HepG2 (cell line): ENCODE measurements around the gene PITHD1. TPM values are rescaled to one million over a fixed set of nuclear protein-coding genes. Genes with fewer than 3 reads are reported as not detected.

ENCODE experiments used
- ATF6 ChIP-seq: sonication (generic); formaldehyde crosslinking; conservative IDR thresholded peaks from 2 replicates; pipeline ENCODE4 v1.4.0; 2020; ENCODE audit warnings: missing genetic modification reagents
- CHD2 ChIP-seq: IDR thresholded peaks from 2 replicates; pipeline ENCODE4 v1.6.1; 2011; ENCODE audit warnings: low read depth, low read length, improper control_type of control experiment
- CSRNP2 ChIP-seq: sonication (generic); formaldehyde crosslinking; conservative IDR thresholded peaks from 2 replicates; pipeline ENCODE4 v1.8.0; 2022; ENCODE audit warnings: low read depth, missing genetic modification reagents
- IKZF1 ChIP-seq: fragments of 450-650 bp; IDR thresholded peaks from 2 replicates; pipeline ENCODE4 v1.7.1; 2016
- IRX3 ChIP-seq: sonication (generic); formaldehyde crosslinking; IDR thresholded peaks from 2 replicates; pipeline ENCODE4 v1.8.1; 2023; ENCODE audit warnings: mild to moderate bottlenecking, low read depth, missing genetic modification reagents, borderline replicate concordance
- RBFOX2 ChIP-seq: fragments of 200-400 bp; formaldehyde crosslinking; IDR thresholded peaks from 2 replicates; pipeline ENCODE4 v1.6.1; 2017; ENCODE audit warnings: low read depth, mild to moderate bottlenecking, low read length
- SRF ChIP-seq: IDR thresholded peaks from 2 replicates; pipeline ENCODE4 v1.6.1; 2011; ENCODE audit warnings: mild to moderate bottlenecking, low read depth, low read length, moderate library complexity
- SYNCRIP ChIP-seq: fragments of 200-400 bp; formaldehyde crosslinking; IDR thresholded peaks from 2 replicates; pipeline ENCODE4 v1.6.1; 2018; ENCODE audit warnings: mild to moderate bottlenecking, low read depth, low read length; ENCODE audit not compliant: insufficient read depth
- ZNF207 ChIP-seq: fragments of 450-650 bp; IDR thresholded peaks from 2 replicates; pipeline ENCODE4 v1.6.1; 2016; ENCODE audit warnings: antibody characterized with exemption, borderline replicate concordance
- ZNF281 ChIP-seq: sonication (generic); formaldehyde crosslinking; IDR thresholded peaks from 2 replicates; pipeline ENCODE4 v1.4.0; 2020; ENCODE audit warnings: missing genetic modification reagents, borderline replicate concordance
- ZNF430 ChIP-seq: sonication (generic); formaldehyde crosslinking; IDR thresholded peaks from 2 replicates; pipeline ENCODE4 v1.9.0; 2021; ENCODE audit warnings: mild to moderate bottlenecking, missing genetic modification reagents
- polyA plus RNA-seq, 8 experiments: library from polyadenylated mRNA; depleted of rRNA in 3 of 8; stranded (reverse) in 7 of 8; unstranded in 1 of 8; fragments of >200 nt; fragmentation: Illumina TruSeq in 4 of 8; extraction: Trizol in 4 of 8; gene quantifications; 2 replicates each; pipeline versions ENCODE4 v1.2.1 to v1.2.3, GENCODE V29; 2011 to 2016; ENCODE audit warnings: low read depth in 4 of 8, missing spikeins in 1 of 8, mixed read lengths in 1 of 8; ENCODE audit not compliant: insufficient read depth in 1 of 8
- total RNA-seq, 5 experiments: library from RNA; depleted of rRNA; stranded (reverse); fragments of >200 nt; fragmentation: Illumina TruSeq; extraction: Trizol; gene quantifications; 2 replicates each; pipeline ENCODE4 v1.2.3, GENCODE V29; 2016; ENCODE audit warnings: low read depth in 1 of 5
- TF ChIP-seq, protein P1 (sequence below): sonication (generic); formaldehyde crosslinking; IDR thresholded peaks from 2 replicates; pipeline ENCODE4 v1.5.0; 2020; ENCODE audit warnings: mild to moderate bottlenecking, missing genetic modification reagents
- TF ChIP-seq, protein P2 (sequence below): sonication (generic); formaldehyde crosslinking; IDR thresholded peaks from 2 replicates; pipeline ENCODE4 v1.4.0; 2020; ENCODE audit warnings: missing genetic modification reagents, borderline replicate concordance
- TF ChIP-seq, protein P3 (sequence below): IDR thresholded peaks from 2 replicates; pipeline ENCODE4 v1.6.1; 2012; ENCODE audit warnings: inconsistent platforms
- TF ChIP-seq, protein P4 (sequence below): sonication (generic); formaldehyde crosslinking; IDR thresholded peaks from 2 replicates; pipeline ENCODE4 v1.4.0; 2020; ENCODE audit warnings: missing genetic modification reagents, low read depth, mild to moderate bottlenecking, borderline replicate concordance

The PITHD1 gene
- total and polyA plus RNA-seq, 2 of the 13 experiments (the other 11 are each of a cell fraction or from before 2014, with no cell fraction given) = 28.0 to 37.3 TPM

DNA sequence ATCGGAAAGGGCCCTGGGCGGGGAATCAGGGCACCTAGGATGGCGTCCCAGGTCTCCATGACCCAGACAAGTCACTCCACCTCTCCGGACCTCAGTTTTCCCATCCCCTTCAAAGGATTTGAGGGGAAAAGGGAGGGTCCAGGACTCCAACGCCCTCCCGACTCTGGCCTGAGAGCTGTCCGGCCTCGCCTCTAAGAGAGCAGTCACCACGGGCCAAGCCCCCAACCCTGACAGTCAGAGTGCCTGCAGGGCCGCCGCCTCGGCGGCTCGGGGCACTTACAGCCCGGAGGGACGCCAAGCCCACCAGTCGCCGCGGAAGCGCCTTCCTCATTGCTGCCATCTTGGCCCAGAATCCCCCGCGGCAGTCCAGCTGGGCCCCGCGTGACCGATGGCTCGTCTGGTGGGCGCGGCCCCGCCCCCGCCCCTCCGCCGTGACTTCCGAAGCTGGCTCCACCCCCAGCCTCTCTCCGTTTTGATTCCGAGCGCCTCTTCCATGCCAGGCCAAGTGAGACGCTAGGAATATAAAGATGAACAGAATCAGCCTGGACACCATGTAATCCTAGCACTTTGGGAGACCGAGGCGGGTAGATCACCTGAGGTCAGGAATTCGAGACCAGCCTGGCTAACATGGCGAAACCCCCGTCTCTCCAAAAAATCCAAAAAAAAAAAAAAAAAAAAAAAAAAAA is 47.0 kb downstream of the PITHD1 start, which contains the start of gene HMGCL (continued):
- TF ChIP-seq ZNF281 (CRISPR knock-in tag) (peak; percentile 21; the same call in 1 of the 2 replicates), CHD2 (no peak), IRX3 (CRISPR knock-in tag) (peak; percentile 71; the same call in 1 of the 2 replicates), ZNF207 (no peak), ZNF430 (CRISPR knock-in tag) (no peak), SRF (no peak), CSRNP2 (CRISPR knock-in tag) (no peak), SYNCRIP (no peak), RBFOX2 (peak; percentile 97), IKZF1 (no peak), ATF6 (CRISPR knock-in tag) (no peak; the same call in 1 of the 2 replicates)
- TF ChIP-seq, protein P1, sequence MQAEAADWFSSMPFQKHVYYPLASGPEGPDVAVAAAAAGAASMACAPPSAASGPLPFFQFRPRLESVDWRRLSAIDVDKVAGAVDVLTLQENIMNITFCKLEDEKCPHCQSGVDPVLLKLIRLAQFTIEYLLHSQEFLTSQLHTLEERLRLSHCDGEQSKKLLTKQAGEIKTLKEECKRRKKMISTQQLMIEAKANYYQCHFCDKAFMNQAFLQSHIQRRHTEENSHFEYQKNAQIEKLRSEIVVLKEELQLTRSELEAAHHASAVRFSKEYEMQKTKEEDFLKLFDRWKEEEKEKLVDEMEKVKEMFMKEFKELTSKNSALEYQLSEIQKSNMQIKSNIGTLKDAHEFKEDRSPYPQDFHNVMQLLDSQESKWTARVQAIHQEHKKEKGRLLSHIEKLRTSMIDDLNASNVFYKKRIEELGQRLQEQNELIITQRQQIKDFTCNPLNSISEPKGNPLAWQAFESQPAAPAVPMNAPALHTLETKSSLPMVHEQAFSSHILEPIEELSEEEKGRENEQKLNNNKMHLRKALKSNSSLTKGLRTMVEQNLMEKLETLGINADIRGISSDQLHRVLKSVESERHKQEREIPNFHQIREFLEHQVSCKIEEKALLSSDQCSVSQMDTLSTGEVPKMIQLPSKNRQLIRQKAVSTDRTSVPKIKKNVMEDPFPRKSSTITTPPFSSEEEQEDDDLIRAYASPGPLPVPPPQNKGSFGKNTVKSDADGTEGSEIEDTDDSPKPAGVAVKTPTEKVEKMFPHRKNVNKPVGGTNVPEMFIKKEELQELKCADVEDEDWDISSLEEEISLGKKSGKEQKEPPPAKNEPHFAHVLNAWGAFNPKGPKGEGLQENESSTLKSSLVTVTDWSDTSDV (CRISPR knock-in tag) = 0 out of 2 replicates have a peak, but pooled peaks have one; percentile 39
- TF ChIP-seq, protein P2, sequence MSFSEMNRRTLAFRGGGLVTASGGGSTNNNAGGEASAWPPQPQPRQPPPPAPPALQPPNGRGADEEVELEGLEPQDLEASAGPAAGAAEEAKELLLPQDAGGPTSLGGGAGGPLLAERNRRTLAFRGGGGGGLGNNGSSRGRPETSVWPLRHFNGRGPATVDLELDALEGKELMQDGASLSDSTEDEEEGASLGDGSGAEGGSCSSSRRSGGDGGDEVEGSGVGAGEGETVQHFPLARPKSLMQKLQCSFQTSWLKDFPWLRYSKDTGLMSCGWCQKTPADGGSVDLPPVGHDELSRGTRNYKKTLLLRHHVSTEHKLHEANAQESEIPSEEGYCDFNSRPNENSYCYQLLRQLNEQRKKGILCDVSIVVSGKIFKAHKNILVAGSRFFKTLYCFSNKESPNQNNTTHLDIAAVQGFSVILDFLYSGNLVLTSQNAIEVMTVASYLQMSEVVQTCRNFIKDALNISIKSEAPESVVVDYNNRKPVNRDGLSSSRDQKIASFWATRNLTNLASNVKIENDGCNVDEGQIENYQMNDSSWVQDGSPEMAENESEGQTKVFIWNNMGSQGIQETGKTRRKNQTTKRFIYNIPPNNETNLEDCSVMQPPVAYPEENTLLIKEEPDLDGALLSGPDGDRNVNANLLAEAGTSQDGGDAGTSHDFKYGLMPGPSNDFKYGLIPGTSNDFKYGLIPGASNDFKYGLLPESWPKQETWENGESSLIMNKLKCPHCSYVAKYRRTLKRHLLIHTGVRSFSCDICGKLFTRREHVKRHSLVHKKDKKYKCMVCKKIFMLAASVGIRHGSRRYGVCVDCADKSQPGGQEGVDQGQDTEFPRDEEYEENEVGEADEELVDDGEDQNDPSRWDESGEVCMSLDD (CRISPR knock-in tag) = 0 out of 2 replicates have a peak, but pooled peaks have one; percentile 38
- TF ChIP-seq, protein P3, sequence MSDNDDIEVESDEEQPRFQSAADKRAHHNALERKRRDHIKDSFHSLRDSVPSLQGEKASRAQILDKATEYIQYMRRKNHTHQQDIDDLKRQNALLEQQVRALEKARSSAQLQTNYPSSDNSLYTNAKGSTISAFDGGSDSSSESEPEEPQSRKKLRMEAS = peak; percentile 61
- TF ChIP-seq, protein P4, sequence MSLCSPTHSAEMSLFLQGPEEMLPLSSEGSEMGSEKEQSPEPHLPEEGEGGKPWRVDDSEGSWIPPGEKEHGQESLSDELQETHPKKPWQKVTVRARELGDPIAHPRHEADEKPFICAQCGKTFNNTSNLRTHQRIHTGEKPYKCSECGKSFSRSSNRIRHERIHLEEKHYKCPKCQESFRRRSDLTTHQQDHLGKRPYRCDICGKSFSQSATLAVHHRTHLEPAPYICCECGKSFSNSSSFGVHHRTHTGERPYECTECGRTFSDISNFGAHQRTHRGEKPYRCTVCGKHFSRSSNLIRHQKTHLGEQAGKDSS (CRISPR knock-in tag) = no peak
